ENCODE results near the gene SYT3.
"Not testable (repeated sequence)": the region's sequence is repeated elsewhere in the genome, so short reads cannot be mapped to it uniquely, and the experiment has no call there.

Gene SYT3

DNA sequence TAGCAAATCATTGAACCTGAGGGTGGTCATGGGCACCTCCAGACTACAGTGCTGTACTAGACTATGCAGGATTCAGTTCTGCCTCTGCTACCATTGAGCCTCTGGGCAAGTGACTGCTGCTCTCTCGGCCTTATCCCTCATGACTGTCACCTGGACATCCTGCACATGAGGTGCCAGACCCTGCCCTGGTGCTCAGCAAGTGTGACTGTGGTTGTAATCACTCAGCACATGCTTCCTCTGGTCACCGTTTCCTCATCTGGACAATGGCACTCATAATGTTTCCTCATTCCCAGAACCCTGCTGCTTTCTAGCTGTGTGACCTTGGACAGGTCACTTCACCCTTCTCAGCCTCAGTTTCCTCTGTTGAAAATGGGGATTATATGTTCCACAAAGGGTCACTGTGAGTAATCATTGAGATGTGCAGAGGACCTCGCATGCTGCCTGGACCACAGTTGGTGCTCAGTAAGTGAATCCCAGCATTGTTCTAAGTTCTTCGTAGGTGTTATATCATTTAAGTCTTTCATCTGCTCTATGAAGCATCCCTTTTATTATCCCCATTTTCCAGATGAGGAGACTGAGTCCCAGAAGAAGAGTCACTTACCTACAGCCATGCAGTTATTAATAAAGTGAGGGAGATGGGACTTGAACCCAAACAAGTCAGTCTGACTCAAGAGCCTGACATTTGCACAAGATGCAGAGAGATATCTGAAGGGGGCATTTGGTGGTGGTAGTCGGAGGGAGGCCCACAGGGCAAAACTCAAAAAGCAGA, 3.2 kb downstream of the SYT3 start:
- no peak for DNase-seq (ENCODE audit: extremely low read depth in 1 of 2, low read depth in 1 of 2)

DNA sequence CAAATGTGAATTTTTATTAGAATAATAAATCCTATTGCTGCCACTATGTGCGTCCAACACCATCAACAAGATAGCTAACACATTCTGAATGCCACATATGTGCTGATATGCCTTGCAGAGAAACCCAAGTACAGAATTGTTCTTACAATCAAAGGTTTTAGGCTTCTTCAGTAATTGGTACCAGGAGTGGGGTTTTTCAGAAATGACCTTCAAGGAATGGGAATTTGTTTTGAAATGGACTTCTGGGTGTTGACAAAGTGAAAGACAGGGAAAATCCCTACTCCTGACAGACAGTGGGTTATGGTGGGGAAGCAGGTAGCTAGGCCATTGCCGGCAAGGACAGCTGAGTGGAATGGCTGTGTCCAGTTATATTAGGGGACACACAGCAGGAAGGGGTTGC, 5.7 kb downstream of the SYT3 start:
- no peak for DNase-seq (ENCODE audit: extremely low read depth in 1 of 2, low read depth in 1 of 2)

DNA sequence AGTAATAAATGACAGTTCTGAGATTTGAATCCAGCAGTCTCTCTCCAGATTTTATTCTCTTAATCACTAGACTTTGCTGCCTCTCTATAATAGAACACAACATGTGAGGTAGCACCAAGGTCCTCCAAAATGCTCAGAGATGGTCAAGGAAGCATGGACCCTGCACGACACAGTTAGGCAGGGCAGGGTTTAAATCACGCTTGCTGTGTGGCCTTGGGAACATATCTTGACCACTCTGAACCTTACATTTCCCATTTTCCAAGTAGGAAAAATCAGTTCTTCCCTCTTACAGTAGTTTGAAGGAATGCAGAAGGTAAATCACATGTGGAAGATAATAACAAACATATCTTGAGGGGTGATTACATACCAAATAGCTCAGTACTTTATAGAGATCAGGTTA, 6.3 kb downstream of the SYT3 start:
- no peak for DNase-seq (ENCODE audit: extremely low read depth in 1 of 2, low read depth in 1 of 2)

DNA sequence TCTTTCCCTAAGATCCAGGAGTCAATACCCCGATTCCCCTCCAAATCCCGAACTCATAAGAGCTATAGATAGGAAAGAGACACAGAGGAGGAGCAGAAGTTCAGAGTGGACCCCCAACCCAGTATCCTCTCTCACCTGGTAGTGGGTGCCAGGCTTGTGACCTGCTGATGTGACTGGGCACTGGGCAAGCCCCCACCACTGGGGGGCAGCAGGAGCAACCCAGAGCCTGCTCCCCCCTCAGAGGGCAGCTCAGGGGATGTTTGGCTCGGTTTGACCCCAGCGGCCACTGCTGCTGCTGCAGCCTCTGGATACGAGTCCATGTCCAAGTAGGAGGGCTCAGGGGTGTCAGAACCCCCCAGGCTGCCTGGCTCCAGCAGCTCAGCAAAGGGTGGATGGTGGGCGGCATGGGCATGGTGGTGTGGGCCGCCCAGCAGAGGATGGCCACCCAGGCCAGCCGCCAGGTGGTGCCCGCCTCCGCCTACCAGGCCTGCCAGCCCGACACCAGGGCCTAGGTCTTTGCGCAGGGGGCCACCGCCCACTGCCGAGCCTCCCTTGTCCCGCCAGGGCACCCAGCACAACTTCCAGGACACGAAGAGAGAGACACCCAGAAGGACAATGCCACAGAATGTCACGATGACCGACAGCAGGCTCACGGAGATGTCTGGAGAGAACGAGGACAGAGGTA, 7.4 kb downstream of the SYT3 start:
- no peak for DNase-seq (ENCODE audit: extremely low read depth in 1 of 2, low read depth in 1 of 2)

DNA sequence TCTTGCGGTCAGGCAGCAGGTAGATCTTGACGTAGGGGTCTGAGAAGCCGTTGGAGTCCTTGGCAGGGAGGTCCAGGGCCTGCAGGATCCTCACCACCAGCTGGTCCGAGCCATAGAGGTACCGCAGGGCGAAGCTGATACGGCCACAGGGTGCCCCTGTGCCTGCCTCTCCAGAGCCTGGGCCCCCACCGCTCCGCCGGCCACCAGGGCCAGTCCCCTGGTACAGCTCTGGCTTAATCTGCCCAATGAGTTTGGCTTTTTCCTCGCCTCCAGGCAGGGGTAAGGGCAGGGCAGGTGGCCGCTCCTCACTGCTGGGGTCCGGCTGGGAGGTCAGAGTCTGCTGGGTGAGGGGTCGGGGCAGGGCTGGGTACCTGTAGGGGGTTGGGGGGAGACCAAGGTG, 9.9 kb downstream of the SYT3 start:
- no peak for DNase-seq (ENCODE audit: extremely low read depth in 1 of 2, low read depth in 1 of 2)

DNA sequence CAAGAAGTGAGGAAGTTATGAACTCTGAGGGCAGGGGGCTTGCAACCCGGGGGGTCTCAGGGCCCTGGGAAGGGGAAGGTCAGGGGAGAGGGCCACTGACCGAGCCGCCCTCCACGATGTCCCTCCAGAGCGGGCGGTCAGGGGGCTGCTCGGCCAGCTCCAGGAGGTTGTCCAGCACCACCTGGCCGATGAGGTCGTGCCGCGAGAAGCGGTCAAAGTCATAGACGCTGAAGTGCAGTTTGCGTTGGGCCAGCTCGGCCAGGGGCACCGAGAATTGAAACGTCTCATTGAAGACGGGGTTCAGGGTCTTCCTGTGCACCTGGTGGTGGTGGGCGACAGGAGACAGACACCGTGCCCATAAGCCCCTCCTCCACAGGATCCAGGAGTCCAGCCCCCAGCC, 10.5 kb downstream of the SYT3 start:
- DNase-seq (ENCODE audit: extremely low read depth in 1 of 2, low read depth in 1 of 2): no peak

DNA sequence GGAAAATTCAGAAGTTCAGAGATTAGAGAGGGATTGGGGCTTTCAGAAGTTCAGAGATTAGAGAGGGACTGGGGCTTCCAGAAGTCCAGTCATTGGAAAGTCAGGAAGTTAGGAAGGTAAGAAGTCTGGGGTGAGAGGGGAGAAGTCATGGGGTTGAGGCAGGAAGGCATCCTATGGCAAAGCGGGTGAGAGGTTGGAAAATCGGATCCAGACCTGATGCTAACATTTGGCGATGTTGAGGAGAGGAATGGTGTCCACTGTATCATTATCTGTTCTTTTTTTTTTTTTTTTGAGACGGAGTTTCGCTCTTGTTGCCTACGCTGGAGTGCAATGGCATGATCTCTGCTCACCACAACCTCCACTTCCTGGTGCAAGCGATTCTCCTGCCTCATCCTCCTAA, 11.1 kb downstream of the SYT3 start:
- DNase-seq (ENCODE audit: extremely low read depth in 1 of 2, low read depth in 1 of 2): no peak

DNA sequence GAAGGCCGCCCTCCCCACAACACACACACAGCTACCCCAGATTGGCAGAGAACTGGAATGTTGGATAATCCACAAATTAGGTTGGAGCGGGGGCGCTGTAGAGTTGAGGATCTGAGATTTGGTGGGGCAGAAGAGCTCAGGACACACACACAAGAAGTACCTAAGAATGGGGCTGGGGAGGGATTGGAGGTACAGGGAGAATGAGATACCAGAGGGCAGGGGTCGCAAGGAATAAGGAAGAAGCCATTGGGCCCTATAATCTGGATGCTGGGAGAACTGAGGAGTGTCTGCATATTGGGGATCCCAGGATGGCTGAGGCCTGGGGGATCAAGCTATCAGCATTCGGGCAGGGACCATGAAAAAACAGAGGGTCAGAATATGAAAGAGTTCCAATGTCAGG, 11.5 kb downstream of the SYT3 start:
- DNase-seq (ENCODE audit: extremely low read depth in 1 of 2, low read depth in 1 of 2): no peak

DNA sequence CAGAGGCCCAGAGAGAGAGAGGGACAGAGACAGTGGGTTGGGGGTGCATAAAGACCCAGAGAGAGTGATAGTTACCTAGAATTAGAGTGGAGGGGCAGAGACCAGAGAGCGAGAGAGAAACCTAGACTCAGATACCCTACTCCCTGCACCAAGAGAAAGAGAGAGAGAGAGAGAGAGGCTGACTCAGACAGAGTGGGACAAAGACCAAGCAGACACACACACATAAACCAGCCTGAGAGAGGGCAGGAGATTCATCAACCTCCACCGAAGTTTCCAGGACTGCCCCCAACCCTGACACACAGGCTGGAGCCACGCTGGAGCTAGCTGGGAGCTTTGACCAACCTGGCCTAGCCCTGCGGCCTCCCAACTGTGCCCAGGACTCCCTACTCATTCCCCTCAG, 12.9 kb downstream of the SYT3 start:
- no peak for DNase-seq (ENCODE audit: extremely low read depth in 1 of 2, low read depth in 1 of 2)

DNA sequence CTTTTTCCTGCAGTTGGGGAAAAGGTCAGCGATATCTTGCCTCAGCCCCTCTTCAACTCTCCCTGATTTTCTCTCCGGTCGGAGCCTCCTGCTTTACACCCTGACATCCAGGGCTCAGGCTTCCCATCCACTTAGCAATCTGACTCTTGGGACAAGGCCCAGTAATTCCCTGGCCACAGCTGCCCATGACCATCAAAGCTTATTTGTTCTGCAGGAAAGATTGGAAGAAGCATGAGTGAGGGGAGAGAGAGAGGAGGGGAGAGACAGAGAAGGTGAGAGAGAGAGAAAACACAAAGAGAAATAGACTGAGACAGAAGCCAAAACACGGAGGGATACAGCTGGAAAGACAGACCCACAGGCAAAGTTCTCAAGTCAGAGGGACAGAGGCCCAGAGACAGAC, 13.7 kb downstream of the SYT3 start:
- no peak for DNase-seq (ENCODE audit: extremely low read depth in 1 of 2, low read depth in 1 of 2)

DNA sequence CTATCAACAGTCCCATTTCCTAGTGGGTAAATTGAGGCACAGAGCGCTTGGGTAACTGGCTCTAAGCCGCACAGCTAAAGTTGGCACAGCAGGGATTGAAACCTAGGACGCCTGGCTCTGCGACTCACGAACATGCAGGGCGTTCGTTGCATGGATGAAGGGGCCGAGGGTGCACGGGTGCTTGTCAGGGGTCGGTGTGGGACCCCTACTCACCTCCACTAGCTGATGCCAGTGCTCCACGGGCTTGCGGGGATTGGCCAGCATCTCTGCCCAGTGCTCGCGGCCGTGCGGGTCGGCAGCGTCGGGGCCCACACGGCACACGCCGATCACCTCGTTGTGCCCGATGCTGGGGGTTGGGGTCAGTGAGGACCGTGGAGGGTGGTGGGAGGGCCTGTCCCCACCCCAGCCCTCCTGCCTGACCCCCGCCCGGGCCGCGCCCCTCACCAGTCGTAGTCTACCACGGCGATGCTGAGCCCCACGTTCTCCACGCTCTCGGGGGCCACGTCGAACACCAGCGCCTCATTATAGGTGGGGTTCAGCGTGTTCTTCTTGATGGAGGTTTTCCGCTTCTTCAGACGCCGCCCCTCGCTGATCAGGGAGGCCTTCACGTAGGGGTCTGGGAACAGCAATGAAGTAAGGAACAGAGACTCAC, 14.6 kb downstream of the SYT3 start:
- DNase-seq (ENCODE audit: extremely low read depth in 1 of 2, low read depth in 1 of 2): no peak

DNA sequence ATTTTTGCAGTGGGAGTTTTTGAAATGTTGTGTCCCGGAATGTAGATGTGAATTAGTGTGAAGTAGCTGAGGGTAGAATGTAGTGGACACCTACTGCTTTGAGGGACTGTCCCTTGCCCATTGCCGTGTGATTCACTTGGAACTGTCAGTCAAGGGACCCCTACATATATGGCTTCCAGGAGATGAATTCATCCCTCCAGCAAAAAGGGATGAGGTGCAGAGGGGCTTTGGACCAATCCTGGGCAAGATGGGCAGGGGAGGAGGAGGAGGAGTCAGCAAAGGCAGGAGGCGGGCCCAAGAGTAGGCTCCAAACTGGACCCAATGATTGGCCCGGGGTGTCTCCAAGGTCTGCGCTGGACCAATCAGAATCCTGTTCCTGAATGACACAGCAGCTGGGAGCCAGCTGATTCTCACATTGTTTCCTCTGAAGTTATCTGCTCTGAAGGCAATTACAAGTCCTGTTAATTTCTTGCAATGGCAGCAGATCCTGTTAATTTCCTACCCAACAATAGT, 19.2 kb downstream of the SYT3 start:
- not testable (repeated sequence) for DNase-seq (ENCODE audit: extremely low read depth in 1 of 2, low read depth in 1 of 2)

DNA sequence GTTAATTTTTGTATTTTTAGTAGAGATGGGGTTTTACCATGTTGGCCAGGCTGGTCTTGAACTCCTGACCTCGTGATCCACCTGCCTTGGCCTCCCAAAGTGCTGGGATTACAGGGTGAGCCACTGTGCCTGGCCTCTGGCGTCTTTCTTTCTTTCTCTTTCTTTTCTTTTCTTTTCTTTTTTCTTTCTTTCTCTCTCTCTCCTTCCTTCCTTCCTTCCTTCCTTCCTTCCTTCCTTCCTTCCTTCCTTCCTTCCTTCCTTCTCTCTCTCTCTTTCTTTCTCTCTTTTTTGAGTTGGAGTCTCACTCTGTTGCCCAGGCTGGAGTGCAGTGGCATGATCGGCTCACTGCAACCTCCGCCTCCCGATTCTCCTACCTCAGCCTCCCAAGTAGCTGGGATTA, 20.5 kb downstream of the SYT3 start:
- DNase-seq (ENCODE audit: extremely low read depth in 1 of 2, low read depth in 1 of 2): not testable (repeated sequence)

DNA sequence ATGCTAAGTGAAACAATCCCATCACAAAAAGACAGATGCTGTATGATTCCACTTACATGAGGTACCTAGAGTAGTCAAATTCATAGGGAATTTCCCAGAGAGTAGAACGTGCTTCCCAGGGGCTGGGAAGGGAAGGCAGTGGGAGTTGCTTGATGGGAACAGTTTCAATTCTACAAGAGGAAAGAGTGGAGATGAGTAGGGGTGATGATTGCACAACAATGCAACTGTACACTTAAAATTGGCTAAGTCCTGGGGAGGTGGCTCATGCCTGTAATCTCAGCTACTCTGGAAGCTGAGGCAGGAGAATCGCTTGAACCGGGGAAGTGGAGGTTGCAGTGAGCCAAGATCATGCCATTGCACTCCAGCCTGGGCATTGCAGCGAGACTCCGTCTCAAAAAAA, 21.3 kb downstream of the SYT3 start:
- DNase-seq (ENCODE audit: extremely low read depth in 1 of 2, low read depth in 1 of 2): not testable (repeated sequence)

DNA sequence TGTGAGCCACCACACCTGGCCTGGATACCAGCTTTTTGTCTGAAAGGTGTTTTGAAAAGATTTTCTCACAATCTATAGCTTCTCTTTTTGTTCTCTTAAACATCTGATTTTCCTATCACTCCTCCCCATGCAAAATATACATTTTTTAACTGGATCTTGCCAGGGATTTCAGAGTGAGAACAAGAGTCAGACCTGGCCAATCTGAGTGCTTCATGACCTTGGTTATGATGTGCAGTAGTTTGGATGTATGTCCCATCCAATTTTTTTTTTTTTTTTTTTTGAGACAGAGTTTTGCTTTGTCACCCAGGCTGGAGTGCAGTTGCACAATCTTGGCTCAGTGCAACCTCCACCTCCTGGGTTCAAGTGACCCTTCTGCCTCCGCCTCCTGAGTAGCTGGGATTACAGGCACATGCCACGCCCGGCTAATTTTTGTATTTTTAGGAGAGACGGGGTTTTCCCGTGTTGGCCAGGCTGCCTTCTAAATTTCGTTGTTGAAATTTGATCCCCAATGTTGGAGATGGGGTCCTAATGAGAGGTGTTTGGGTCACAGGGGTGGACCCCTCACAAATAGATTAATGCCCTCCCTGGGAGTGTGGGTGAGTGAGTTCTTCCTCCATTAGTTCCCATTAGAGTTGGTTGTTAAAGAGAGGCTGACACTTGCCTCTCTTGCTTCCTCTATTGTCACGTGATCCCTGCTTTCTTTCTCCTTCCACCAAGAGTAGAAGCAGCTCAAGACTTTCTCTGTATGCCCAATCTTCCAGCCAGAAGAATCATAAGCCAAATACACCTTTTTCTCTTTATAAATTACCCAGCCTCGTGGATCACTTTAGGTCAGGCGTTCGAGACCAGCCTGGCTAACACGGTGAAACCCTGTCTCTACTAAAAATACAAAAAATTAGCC, 26.9 kb downstream of the SYT3 start:
- DNase-seq (ENCODE audit: extremely low read depth in 1 of 2, low read depth in 1 of 2): not testable (repeated sequence)

DNA sequence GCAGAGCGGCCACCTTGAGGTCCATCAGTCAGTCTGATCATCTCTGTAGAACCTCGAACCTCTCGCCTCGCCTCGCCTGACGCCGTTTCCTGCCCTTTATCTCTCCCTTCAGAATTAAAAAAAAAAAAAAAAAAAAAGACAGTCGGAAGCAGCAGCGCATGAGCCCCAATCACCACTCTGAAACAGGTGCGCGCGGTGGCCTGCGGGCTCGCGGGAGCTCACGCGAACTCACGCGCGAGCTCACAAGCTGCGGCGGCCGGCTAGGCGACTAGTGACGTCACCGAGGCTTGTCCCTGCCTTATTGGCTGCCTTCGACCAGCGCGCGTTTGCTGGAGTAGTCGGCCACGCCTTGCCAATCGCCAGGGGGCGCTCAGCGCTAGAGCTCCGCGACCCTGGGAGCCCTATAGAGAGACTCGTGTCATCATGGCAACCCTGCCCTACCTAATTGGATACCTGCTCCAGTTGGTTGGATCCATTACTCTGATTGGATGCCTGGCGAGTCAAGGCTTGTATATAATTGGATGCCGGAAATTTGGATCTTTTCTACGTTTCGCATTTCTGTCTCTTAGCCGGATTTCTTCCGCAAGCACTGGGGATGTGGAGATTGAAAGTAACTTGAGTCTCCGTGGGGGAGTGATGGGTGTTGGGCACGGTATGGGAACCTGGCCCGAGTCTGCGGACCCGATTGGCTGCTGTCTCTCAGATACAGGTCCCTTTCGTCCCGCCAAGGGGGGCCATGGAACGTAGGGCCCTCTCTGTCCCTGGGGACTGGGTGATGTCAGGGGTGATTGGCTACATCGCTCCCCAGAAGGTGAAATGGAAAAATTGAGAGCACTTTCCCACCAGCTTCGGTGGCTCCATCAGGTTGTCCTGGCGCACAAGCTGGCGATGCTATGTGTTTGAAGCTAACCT, 31.6 kb downstream of the SYT3 start:
- DNase-seq (ENCODE audit: extremely low read depth in 1 of 2, low read depth in 1 of 2): peak; percentile 42 to 44

DNA sequence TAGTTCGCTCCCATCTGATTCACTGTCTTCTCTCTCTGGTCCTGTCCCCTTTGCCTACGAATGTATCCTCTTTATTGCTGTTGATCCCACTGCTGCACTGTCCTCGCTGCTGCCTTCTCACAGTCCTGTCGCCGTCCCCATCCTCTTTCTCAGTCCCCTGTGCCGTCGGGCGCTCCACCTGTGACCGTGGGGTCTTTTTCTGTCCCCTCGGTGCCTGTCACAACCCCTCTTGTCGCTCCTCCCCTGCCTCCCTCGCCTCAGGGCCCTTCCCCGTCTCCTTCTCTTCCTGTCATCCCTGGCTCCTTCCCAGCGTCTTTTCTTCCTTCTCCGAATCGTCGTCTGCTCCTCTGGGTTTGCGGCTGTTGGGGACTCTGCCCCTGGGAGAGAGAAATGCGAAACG, 32.3 kb downstream of the SYT3 start:
- no peak for DNase-seq (ENCODE audit: extremely low read depth in 1 of 2, low read depth in 1 of 2)

DNA sequence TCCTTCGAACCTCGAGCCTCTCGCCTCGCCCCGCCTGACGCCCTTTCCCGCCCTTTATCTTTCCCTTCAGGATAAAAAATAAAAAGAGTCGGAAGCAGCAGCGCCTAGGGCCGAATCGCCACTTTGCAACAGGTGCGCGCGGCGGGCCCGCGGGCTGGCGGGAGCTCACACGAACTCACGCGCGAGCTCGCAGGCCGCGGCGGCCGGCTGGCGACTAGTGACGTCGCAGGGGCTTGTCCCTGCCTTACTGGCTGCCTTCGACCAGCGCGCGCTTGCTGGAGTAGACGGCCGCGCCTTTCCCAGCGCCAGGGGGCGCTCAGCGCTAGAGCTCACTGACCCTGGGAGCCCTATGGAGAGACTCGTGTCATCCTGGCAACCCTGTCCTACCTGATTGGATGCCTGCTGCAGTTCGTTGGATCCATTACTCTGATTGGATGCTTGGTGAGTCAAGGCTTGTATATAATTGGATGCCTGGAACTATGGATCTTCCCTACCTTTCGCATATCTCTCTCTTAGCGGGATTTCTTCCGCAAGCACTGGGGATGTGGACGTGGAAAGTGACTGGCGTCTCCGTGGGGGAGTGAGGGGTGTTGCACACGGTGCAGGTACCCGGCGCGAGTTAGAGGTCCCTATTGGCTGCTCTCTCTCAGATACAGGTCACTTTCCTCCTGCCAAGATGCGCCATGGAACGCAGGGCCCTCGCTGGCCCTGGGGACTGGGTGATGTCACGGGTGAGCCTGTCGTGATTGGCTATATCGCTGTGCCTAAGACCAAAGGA, 33.4 kb downstream of the SYT3 start:
- not testable (repeated sequence) for DNase-seq (ENCODE audit: extremely low read depth in 1 of 2, low read depth in 1 of 2)

Measured in activated CD8-positive, alpha-beta memory T cell treated with anti-CD3 and anti-CD28 coated beads for 1 hour (primary cell).